OCI-M1 (cell line): ENCODE results near the gene PPM1N.
A peak's percentile ranks its signal among the peaks of the same experiment; 100 is the strongest.

ENCODE experiments used
- DNase-seq: peaks from one replicate; lab custom pipeline; 2025; lab: John Stamatoyannopoulos, UW

Gene PPM1N

DNA sequence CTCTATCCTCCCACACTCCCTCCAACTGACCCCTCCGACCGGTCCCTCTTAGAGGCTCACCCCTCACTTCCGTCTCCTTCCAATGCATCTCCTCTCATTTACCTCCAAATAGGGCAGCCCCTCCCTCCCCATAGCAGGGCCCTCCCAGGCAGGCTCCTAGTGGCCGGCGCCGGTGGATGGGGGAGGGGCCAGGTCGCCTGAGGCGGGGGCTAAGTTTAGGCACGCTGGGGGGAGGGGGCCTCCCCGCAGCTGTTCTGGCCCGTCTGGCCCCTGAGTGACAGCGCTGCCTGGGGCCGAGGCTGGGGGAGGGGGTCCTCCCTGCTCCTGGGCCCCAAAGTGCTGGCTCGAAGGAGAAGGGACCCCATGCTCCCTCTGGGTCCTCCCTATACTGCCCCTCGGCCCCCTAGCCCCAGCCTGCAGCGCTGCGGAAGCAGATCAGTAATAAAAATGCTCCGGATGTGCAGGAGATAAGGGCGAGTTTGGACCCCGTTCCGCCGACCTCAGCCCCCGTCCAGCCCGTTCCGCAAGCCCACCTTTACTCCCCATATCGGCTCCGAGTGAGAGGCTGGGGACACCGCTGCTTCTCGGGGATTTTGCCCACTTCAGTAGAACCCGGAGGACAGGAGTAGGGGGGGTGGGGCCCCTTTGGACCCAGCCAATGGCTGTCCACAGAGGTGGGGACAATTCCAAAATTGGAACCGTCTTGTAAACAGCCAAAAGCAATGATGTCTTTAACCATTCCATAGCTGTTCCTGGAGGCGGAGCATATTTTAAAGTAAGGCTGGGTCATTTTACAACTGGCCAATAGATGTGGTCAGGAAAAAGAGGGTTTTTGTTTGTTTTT is 5.4 kb upstream of the PPM1N start:
- DNase-seq = peak; percentile 88

DNA sequence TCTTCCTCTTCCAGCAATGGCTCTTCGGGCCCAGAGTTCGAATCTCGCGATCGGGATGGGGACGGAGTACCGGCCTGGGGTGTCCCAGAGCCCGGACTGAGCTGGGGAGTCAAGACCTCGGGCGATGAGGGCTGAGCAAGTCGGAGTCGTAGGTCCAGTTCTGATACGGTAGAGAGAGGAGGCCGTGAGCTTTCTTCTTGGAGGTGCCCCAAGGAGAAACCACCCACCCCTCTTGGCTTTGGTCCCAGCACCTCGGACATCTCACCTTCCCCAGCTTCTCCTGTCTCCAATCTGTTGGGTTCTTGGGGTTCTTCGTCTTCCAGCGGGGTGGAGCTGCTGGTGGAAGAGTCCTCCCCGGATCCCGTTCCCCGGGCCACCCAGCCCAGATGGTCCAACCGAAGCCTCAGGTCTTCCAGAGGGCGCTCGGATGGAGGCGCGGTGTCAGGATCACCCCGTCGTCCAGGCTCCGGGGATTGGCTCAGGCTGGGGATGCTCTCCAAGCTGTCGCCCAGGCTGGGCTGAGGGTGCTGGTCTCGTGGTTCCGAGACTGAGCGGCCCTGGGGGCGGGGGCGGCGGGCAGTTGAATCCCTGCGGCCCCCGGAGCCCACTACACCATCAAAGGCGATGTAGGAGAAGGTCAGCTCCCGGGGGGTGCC is 3.9 kb upstream of the PPM1N start:
- no peak for DNase-seq

DNA sequence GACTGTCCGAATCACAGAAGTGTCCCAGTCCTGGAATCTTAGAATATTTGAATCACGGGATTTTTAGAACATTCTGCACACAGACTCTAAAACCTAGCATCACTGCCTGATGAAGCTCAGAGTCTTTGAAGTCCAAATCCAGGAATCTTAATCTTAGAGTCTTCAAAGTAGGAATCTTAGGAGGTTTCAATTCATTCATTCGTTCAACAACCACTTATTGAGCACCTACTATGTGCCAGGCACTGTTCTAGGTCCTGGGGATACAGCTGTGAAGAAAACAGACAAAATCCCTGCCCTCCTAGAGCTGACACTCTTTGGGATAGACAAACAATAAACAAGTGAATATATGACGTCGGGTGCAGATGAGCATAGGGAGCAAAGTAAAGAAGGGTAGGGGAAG is 3.1 kb upstream of the PPM1N start:
- no peak for DNase-seq

DNA sequence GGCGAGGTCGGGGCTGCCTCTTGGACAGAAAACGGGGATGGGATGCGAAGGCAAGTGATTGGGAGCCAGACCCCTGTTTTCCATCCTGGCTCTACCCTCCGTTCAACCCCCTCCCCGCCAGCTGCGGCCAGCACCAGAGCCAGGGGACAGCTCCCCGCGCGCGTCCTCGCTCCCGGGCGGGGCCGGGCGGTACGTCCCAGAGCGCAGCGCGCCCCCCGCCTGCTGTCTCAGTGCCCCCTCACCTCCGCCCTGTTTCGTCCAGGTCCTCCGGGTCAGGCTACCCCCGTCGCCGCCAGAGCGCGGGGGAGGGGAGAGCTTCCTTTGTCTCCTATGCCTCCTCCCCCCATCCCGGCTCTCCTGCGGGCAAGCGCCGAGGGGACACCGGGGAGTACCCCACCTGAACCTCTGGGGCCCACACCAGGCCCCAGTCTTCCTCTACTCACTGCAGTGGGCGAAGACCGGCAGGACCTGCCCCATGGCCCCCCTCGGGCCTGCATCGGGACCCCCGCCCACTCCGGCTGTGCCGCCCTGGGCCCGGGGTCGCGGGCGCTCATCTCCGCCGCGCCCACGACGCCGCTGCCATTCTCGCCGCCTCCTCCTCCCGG is 1.8 kb upstream of the PPM1N start:
- peak; percentile 68 for DNase-seq

DNA sequence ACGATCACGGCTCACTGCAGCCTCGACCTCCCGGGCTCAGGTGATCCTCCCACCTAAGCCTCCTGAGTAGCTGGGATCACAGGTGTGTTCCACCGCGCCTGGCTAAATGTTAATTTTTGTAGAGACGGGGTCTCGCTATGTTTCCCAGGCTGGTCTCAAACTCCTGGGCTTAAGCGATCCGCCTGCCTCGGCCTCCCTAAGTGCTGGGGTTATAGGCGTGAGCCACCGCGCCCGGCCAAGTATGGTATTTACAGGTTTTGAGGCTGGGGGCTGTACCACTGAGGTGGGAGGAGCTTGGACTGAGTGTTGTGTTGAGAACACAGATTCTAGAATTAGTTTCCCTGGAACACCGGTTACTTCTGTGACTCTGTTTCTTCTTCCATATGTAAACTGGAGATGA is 452 bp upstream of the PPM1N start:
- no peak for DNase-seq

DNA sequence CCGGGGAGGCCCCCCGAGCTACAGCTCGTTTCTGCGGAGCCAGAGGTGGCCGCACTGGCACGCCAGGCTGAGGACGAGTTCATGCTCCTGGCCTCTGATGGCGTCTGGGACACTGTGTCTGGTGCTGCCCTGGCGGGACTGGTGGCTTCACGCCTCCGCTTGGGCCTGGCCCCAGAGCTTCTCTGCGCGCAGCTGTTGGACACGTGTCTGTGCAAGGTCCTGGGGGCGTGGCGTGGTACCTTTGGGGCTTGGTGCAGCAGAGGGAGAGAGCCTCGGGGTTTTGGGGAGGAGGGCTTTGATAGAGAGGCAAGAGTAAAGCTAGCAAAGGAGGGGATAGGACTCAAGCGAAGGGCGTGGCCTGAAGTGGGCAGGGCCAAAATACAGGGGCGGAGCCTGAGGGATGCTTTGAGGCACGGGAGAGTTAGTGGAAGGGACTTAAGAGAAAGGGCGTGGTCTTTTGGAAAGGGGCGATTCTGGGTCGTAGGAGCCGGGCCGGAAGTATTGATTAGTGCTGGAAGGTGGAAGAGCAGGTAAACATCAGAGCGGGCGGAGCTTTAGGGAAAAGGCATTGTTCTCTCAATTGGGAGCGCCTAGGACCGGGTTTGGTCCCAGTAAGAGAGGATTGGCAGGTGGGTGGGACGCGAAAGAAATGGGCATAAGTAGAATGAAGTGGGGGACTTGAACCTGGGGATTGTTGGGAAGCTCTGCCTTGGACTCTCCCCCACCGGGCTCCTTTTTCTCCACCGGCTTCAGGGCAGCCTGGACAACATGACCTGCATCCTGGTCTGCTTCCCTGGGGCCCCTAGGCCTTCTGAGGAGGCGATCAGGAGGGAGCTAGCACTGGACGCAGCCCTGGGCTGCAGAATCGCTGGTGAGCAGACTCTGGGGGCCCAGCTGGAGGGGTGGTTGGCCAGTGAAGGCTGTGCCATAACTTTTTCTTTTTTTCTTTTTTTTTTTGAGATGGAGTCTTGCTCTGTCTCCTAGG is 1.2 kb downstream of the PPM1N start:
- peak; percentile 51 for DNase-seq

DNA sequence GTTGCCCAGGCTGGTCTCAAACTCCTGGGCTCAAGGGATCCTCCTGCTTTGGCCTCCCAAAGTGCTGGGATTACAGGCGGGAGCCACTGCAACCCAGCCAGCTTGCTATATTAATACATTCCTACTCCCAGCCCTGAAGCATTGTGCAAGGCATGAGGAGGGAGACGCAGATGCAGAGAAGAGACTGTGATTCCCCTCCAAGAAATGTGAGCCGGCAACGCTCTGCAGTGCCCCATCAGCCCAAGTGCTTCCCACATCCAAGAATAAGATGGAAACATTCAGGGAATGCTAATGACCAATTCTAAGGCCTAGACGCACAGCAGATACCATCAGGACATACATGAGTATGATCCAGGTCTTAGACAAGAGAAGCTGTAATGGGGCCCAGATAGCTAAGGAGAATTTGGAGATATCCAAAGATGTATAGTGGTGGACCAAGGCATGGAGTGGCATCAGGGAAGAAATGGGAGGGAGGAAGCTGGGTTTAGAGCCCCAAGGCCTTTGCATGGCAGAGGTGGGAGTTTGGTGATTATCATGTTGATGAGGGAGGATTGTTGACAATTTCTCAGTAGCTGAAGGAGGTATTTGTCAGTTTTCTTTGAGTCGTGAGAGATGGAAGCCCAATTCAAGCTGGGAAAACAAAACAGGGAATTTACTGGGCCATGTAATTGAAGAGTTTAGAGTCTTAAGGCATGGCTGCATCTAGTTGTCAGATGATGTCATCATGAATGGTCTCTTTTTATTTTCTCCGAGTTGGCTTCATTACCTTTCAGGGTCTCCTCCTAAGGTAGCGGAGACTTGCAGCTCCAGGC is 2.9 kb downstream of the PPM1N start:
- DNase-seq = no peak

DNA sequence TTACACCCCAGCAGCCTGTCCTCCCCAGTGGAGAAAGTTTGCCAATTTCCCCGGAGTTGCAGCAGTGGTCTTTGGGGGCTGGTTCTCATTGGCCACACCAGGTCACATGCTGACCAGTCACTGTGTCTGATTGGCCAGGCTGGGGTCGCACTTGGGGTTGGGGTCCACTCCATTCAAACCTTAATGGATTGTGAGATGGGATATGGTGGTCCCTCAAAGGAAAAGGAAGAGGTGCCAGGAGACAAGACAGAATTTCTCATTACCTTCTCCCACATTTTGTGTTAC is 3.4 kb downstream of the PPM1N start:
- no peak for DNase-seq

DNA sequence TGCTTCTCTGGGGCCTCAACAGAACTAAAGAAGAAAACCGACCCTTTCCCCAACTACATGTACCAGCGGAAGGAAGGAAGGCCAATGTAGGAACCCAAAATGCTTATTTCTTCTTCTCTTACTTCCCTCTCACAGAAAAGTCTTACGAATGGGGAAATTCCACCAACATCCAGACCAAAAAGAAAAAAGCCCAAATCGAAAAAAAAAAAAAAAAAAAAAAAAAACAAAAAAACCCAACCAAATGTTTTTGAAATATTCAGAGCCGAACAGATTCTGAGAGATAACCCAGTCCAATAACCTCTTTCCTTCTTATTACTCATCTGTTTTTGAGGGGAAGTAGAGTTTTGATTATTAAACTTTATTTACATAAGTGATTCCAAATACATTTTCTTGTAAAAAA is 3.9 kb downstream of the PPM1N start:
- DNase-seq = no peak

DNA sequence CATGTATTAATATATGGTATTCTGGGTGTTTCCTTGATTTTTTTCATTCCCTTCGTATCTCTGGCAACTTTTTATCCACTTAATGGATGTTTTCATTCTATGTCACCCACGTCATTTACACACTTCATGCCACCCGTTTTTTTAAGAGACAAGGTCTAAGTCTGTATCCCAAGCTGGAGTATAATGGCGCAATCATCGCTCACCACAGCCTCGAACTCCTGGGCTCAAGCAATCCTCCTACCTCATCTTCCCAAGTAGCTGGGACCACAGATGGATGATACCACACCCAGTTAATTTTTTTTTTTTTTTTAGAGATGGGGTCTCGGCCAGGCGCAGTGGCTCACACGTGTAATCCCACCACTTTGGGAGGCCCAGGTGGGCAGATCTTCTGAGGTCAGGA is 5.7 kb downstream of the PPM1N start:
- no peak for DNase-seq

DNA sequence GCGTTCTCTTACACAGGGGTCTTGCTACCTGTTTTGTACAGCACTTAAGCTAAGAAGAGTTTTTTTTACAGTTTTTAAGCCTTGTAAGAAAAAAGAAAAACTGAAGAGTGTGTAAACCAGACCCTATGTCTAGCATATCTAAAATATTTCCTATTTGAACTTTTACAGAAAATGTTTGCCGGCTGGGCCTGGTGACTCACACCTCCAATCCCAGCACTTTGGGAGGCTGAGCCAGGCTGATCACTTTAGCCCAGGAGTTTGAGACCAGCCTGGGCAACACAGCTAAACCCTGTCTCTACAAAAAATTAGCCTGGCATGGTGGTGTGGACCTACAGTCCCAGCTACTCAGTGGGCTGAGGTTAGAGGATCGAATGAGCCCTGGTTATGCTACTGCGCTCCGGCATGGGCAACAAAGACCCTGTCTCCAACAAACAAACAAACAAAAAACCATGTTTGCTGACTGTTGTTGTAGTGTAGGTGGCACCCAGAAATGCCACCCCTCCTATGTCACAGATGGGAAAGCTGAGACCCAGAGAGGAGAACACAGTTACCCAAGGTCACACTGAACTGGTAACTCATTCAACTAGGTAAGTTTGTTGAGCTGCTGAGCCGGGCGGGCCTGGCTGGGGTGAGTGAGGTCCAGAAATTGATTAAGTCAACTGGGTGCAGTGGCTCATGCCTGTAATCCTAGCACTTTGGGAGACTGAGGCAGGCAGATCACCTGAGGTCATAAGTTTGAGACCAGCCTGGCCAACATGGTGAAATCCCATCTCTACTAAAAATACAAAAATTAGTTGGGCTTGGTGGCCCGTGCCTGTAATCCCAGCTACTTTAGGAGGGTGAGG is 7.1 kb downstream of the PPM1N start:
- no peak for DNase-seq

DNA sequence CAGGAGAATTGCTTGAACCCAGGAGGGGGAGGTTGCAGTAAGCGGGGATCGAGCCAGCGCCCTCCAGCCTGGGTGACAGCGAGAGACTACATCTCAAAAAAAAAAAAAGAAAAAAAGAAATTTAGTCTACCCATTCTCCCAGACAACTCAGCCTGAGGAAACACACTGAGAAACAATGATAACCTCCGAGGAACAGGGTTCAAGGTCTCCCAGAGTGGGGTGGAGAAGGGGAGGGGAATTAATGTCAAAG is 7.7 kb downstream of the PPM1N start:
- DNase-seq = no peak

DNA sequence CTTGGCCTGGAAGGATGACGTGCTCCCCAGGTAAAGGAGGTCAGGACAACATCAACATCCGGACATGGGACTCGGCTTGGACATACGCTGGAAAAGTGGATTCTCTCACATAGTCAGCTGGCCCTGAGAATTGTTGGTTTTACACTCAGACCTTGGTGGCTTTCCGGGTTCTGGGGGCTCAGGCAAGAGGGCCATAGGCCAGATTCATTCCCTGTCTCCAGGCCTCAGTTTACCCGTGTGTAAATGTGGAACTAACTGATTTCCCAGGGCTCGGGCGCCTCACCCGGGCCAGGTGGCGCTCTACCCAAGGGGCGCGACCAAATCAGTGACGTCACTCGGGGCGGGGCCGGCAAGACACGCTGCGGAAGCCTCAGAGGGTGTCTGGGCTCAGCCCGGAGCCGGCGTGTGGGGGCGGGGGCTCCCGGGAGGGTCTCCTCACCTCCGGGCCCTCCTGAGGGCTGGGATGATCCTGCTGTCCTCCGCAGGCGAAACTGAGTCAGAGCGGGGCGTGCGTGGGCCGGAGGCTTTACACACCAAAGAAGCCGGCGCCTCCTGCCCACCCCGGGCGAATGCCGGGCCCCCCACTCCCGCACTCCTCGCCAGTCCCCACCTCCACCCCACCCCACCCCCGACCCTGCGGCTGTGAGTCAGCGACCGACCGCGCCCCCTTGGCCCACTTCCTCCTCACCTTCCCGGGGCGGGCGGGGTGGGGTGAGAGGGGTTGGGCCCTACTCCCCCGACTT is 8.2 kb downstream of the PPM1N start:
- DNase-seq = peak; percentile 97

DNA sequence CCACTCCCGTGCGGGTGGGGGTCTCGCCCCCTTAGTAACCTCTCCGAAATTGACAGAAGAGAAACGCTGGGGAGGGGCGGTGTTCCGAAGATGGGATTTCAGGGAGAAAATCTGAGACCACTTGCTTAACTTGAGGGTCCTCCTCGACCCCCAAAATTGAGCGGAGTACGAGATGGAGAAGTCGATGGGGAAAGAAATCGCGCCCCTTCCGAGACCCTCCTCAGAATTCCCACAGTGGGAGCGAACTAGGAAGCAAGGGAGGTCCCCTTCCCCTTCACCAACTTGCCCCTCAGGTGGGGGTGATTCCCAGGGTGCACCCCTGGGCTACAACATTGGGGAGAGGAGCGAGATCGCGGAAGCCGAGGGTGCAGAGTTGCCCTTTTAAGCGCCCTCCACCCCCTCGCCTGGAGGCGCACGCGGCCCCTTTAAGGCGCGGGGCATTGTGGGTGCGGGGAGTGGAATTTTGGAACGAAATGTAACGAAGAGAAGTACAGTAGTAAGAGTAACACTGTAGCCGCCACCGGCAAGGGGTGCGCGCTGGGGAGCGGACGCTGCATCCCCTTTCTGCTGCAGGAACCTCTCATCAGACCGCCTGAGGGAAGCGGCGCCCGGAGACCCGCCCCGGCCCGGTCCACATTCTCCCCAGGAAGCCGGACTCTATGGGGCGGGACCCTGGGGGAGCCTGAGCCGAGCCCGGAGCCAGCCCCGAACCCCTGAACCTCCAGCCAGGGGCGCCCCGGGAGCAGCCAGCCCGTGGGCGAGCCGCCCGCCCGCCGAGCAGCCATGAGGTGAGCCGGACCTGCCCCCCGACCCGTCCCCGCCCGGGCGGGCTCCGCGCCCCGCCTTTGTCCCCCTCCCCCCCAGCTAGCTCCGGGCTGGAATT is 9.0 kb downstream of the PPM1N start, which contains the start of gene VASP:
TSS of gene VASP (plus strand) at position 491 of the 883 bp plus-strand sequence. CDS start at position 784, 293 bp downstream.
- peak; percentile 97 for DNase-seq

DNA sequence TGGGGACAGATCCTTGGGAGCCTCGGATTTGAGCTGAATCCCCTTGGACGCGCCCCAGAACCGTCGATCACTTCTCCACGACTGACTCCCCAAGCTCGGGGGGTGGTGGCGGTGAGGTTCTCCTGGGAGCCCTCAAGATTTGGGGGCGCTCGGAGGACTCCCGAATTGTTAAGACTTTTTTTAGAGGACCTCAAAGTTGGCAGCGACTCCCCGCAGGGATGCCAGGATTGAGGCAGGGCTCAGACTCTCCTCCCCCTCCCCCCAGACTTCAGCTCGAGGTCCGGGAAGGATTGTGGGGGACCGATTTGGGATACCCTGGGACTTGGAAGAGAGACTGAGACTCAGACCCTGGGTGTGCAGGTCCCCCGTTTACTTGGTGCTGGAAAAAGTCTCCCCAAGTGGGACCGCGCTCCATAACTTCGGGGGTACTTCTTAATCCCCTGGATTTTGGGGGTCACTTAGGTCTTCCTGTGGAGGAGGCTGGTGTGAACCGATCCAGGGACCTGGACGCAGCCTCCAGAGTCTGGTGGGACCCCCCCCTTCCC is 9.7 kb downstream of the PPM1N start:
- no peak for DNase-seq

DNA sequence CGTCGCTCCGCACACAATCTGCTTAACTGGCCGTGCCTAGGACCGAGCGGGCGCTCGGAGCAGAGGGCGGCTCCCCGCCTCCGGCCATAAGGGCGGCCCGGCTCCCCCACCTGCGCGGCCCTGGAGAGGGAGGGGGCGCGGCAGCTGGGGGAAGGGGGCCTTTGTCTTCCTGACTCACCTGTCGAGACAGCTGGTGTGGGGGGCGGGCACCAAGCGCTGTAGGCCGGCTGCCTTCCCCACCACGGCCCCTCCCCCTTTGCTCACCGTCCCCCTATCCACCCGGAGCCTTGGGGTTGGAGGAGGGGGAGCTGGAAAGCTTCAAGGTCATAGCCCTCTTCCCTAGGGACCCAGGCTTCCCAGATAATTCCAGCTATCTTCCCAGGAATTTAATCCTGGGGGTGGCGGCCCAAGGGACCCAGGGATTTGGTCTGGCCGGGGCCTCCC is 10.2 kb downstream of the PPM1N start:
- peak; percentile 65 for DNase-seq

DNA sequence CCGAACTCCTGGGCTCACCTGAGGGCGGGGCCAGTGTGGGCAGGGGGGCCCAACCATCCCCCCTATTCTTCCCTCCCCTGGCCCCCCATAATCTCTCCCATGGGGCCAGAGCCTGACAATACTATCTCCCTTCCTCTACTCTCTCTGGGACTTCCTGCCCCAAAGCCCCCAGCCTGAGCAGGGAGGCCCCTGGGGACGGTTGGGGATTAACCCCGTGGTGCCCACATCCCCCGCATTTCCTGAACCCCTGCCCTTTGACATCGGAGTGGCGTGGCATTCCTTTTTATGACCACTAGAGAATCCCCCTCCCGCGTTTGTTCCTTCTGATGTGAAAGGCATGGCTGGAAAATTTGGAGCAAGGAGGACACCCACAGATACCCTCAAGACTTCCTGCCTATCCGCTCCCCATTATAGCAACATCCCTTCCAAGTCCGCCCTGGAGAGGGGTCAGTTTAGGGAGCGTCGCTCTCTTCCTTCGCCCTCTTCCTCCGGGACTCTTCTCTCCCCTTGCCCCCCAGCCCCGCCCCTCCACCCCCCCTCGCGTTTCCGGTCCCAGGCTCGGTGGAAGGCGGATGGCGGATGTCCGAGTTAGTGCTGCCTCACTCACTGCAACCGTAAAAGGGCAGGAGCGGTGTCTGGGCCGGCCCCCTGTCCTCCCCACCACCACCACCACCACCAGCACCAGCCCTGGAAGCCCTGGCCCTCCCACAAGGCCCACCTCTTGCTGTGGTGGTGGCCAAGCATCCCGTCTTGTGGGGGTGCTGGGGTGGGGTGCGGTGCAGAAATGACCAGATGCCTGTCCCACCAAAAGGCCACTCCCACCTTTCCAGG is 10.8 kb downstream of the PPM1N start:
- DNase-seq = peak; percentile 83

DNA sequence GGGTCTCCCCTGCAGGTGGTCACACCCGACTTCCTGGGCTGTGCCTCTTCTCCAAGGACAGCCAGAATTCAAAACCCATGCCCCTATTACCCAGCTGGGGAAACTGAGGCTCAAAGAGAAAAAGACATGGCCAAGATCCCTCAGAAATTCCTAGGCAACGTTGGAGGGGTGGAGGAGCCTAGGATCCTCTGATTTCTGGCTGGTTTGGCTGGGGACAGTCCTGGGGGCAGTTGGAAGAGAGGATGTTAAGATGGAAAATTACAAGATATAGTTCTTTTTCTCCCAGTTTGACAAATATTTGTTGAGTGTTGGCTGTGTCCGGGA is 11.4 kb downstream of the PPM1N start:
- DNase-seq = no peak
